HCT116 (cell line): ENCODE measurements around the gene USF1. TPM values are rescaled to one million over a fixed set of nuclear protein-coding genes. Genes with fewer than 3 reads are reported as not detected.

Experiments
- ATAC-seq: fragments of 200-7000 bp; cut with Tn5 transposase; 2 replicates; pipeline ENCODE4 v1.9.1; 2020; ENCODE audit warnings: mild to moderate bottlenecking, moderate library complexity
- BruUV-seq: library from RNA; stranded (reverse); fragments of 400-500 nt; replicated peaks from 2 replicates; lab custom pipeline; 2021; lab: Mats Ljungman, UMichigan
- CTCF ChIA-PET: fragments of 300-600 bp; sonication (Branson Sonifier 250); formaldehyde crosslinking; loops from one replicate; lab custom pipeline; 2021; ENCODE audit warnings: antibody characterized with exemption; lab: Charles Lee
- POLR2A ChIA-PET: fragments of 300-600, 350-600 bp; sonication (Branson Sonifier 250); formaldehyde crosslinking; loops from one replicate; lab custom pipeline; 2021; ENCODE audit warnings: antibody characterized with exemption; lab: Charles Lee
- RAD21 ChIA-PET, 2 experiments: fragments of 300-600 bp; sonication (Branson Sonifier 250); formaldehyde crosslinking; loops; one replicate each; lab custom pipeline; 2023; ENCODE audit warnings: low total read pairs in 2 of 2; ENCODE audit not compliant: uncharacterized antibody in 2 of 2, unreplicated experiment in 2 of 2, low non-redundant PET in 1 of 2; lab: Charles Lee
- DNase-seq: peaks from one replicate; pipeline ENCODE4 v3.0.0-alpha.2; 2010; ENCODE audit warnings: low read depth, low spot score
- H2AFZ ChIP-seq: fragments of 200-600 bp; shearing (Covaris generic), sonication (generic); 2 replicates; pipeline ENCODE4 v1.6.1; 2017; ENCODE audit warnings: low read depth, mixed run types, mixed read lengths, antibody characterized with exemption, low read length; ENCODE audit not compliant: poor library complexity, severe bottlenecking
- H3K27ac ChIP-seq: 2 replicates; pipeline ENCODE4 v1.5.1; 2012; ENCODE audit warnings: low read depth, low read length
- H3K27me3 ChIP-seq: fragments of 200-600 bp; sonication (generic); 2 replicates; pipeline ENCODE4 v1.6.1; 2016; ENCODE audit warnings: mixed run types, low read length, mixed read lengths; ENCODE audit not compliant: insufficient read depth
- H3K36me3 ChIP-seq, 2 experiments: fragments of 200-500 bp in 1 of 2; fragments of 200-600 bp in 1 of 2; sonication (Bioruptor generic) in 1 of 2; sonication (generic) in 1 of 2; 2 replicates each; pipeline versions ENCODE4 v1.5.1 to v1.6.1; 2014 to 2016; ENCODE audit warnings: low read length in 2 of 2, inconsistent platforms in 1 of 2, mixed read lengths in 1 of 2, mixed run types in 1 of 2; ENCODE audit not compliant: insufficient read depth in 2 of 2, control insufficient read depth in 1 of 2
- H3K4me1 ChIP-seq, 2 experiments: fragments of 200-600 bp in 1 of 2; sonication (generic) in 1 of 2; 2 replicates each; pipeline versions ENCODE4 v1.5.1 to v1.6.1; 2012 to 2017; ENCODE audit warnings: low read length in 2 of 2, inconsistent platforms in 1 of 2, mild to moderate bottlenecking in 1 of 2, mixed read lengths in 1 of 2, mixed run types in 1 of 2, moderate library complexity in 1 of 2; ENCODE audit not compliant: insufficient read depth in 2 of 2, control insufficient read depth in 1 of 2
- H3K4me2 ChIP-seq: fragments of 200-600 bp; sonication (generic); 2 replicates; pipeline ENCODE4 v1.6.1; 2017; ENCODE audit warnings: mixed run types, low read length, mixed read lengths
- H3K4me3 ChIP-seq, 2 experiments: fragments of 200-600 bp in 1 of 2; sonication (generic) in 1 of 2; replicated peaks in 1 of 2; 2 replicates each; pipeline ENCODE4 v1.5.1; 2011 to 2016; ENCODE audit warnings: low read length in 2 of 2, control low read depth in 1 of 2, low read depth in 1 of 2, mild to moderate bottlenecking in 1 of 2, mixed read lengths in 1 of 2, mixed run types in 1 of 2
- H3K79me2 ChIP-seq: fragments of 200-600 bp; sonication (generic); 2 replicates; pipeline ENCODE4 v1.6.1; 2017; ENCODE audit warnings: mild to moderate bottlenecking, mixed run types, low read length, moderate library complexity, mixed read lengths; ENCODE audit not compliant: insufficient read depth
- H3K9ac ChIP-seq: fragments of 200-600 bp; sonication (generic); 2 replicates; pipeline ENCODE4 v1.6.1; 2016; ENCODE audit warnings: low read length, mixed read lengths
- H3K9me2 ChIP-seq: fragments of 200-600 bp; sonication (generic), shearing (Covaris generic); 2 replicates; pipeline ENCODE4 v1.6.1; 2017; ENCODE audit warnings: mixed run types, mild to moderate bottlenecking, moderate library complexity; ENCODE audit not compliant: insufficient read depth
- H3K9me3 ChIP-seq, 2 experiments: fragments of 200-500 bp in 1 of 2; fragments of 200-600 bp in 1 of 2; sonication (Bioruptor generic) in 1 of 2; sonication (generic) in 1 of 2; 2 replicates each; pipeline ENCODE4 v1.6.1; 2014 to 2017; ENCODE audit warnings: low read length in 2 of 2, mixed read lengths in 2 of 2, inconsistent platforms in 1 of 2, low read depth in 1 of 2, mild to moderate bottlenecking in 1 of 2, mixed run types in 1 of 2, moderate library complexity in 1 of 2; ENCODE audit not compliant: control insufficient read depth in 1 of 2, insufficient read depth in 1 of 2
- H4K20me1 ChIP-seq: fragments of 200-600 bp; sonication (generic), shearing (Covaris generic); 2 replicates; pipeline ENCODE4 v1.6.1; 2017; ENCODE audit warnings: mixed run types, mild to moderate bottlenecking, moderate library complexity; ENCODE audit not compliant: insufficient read depth
- ATF3 ChIP-seq: IDR thresholded peaks from 2 replicates; pipeline ENCODE4 v1.6.1; 2012
- CBX3 ChIP-seq: IDR thresholded peaks from 2 replicates; pipeline ENCODE4 v1.6.1; 2012; ENCODE audit warnings: low read depth
- CEBPB ChIP-seq: IDR thresholded peaks from 2 replicates; pipeline ENCODE4 v1.6.1; 2012; ENCODE audit warnings: low read depth
- CTCF ChIP-seq, 3 experiments: fragments of 200-600 bp in 1 of 3; sonication (generic) in 1 of 3; IDR thresholded peaks in 2 of 3; conservative IDR thresholded peaks in 1 of 3; 2 replicates each; pipeline ENCODE4 v1.5.1; 2012 to 2017; ENCODE audit warnings: low read depth in 2 of 3, low read length in 2 of 3, antibody characterized with exemption in 1 of 3, borderline replicate concordance in 1 of 3, control low read depth in 1 of 3, mild to moderate bottlenecking in 1 of 3, mixed read lengths in 1 of 3, mixed run types in 1 of 3, moderate library complexity in 1 of 3; ENCODE audit not compliant: insufficient read depth in 1 of 3
- EGR1 ChIP-seq: IDR thresholded peaks from 2 replicates; pipeline ENCODE4 v1.6.1; 2012; ENCODE audit warnings: low read depth
- ELF1 ChIP-seq: IDR thresholded peaks from 2 replicates; pipeline ENCODE4 v1.6.1; 2012; ENCODE audit warnings: low read depth, borderline replicate concordance
- EZH2 ChIP-seq: fragments of 200-600 bp; sonication (generic); IDR thresholded peaks from 2 replicates; pipeline ENCODE4 v1.6.1; 2017; ENCODE audit warnings: antibody characterized with exemption, mixed run types
- EZH2phosphoT487 ChIP-seq: fragments of 200-600 bp; IDR thresholded peaks from 2 replicates; pipeline ENCODE4 v1.6.1; 2018; ENCODE audit warnings: antibody characterized with exemption, borderline replicate concordance
- FOSL1 ChIP-seq: IDR thresholded peaks from 2 replicates; pipeline ENCODE4 v1.6.1; 2012; ENCODE audit warnings: low read depth
- POLR2A ChIP-seq: IDR thresholded peaks from 2 replicates; pipeline ENCODE4 v1.7.0; 2011; ENCODE audit warnings: borderline replicate concordance; ENCODE audit not compliant: insufficient read depth, insufficient read length; ENCODE audit errors: extremely low read depth
- RAD21 ChIP-seq: IDR thresholded peaks from 2 replicates; pipeline ENCODE4 v1.6.1; 2012; ENCODE audit warnings: low read depth, mild to moderate bottlenecking
- REST ChIP-seq: IDR thresholded peaks from 2 replicates; pipeline ENCODE4 v1.6.1; 2012; ENCODE audit warnings: low read depth
- SP1 ChIP-seq: IDR thresholded peaks from 2 replicates; pipeline ENCODE4 v1.6.1; 2012; ENCODE audit warnings: low read depth
- ZFX ChIP-seq: fragments of 450-650 bp; IDR thresholded peaks from 2 replicates; pipeline ENCODE4 v1.6.1; 2017
- ZNF274 ChIP-seq: fragments of 200-500 bp; sonication (Bioruptor generic); IDR thresholded peaks from 2 replicates; pipeline ENCODE4 v1.6.1; 2014; ENCODE audit warnings: mild to moderate bottlenecking, low read depth, low read length, inconsistent platforms
- intact Hi-C: fragments of 100-400 bp; cut with micrococcal nuclease; formaldehyde crosslinking; loops from 2 replicates; pipeline ENCODE4 v1.10.0; 2022
- total RNA-seq: library from RNA; stranded (reverse); gene quantifications from one replicate; pipeline ENCODE4 v1.2.1, GENCODE V29; 2021; ENCODE audit not compliant: unreplicated experiment

Gene USF1
- total RNA-seq, 1 experiment from 2014 or later = 48.0 TPM

- H3K9ac ChIP-seq = no peak overlapping the region
- POLR2A ChIA-PET = no interaction called here
- no peaks in the 10 kb centered on the region for H3K79me2 ChIP-seq
- no peak for DNase-seq
- no peak overlapping the region for H2AFZ ChIP-seq
- intact Hi-C loops = no loop called here
- H3K4me3 ChIP-seq = no peak overlapping the region
- H3K4me1 ChIP-seq = peaks cover 35 to 85% of the 10 kb centered on the region in 2 experiments
- no peak for TF ChIP-seq POLR2A
- no peak for TF ChIP-seq ZNF274
- no peak for TF ChIP-seq EZH2
- no peak for TF ChIP-seq ATF3
- TF ChIP-seq ZFX = no peak
- TF ChIP-seq CBX3 = no peak
- TF ChIP-seq EZH2phosphoT487 = no peak
- TF ChIP-seq CEBPB = no peak
- TF ChIP-seq RAD21 = no peak
- no peak for TF ChIP-seq FOSL1
- TF ChIP-seq ELF1 = no peak
- TF ChIP-seq, all 23 proteins: peak for 0
- no TSS peak for BruUV-seq
- H3K9me2 ChIP-seq = no peaks in the 10 kb centered on the region
- peak overlapping the region; percentile 22 for H3K4me2 ChIP-seq
- ChIA-PET RAD21 (no interaction called here), CTCF (no interaction called here)
- no peak overlapping the region for H3K27ac ChIP-seq
- no peaks in the 10 kb centered on the region for H3K9me3 ChIP-seq
- H3K36me3 ChIP-seq = no peaks in the 10 kb centered on the region
- H3K27me3 ChIP-seq = no peaks in the 10 kb centered on the region
- H4K20me1 ChIP-seq = no peaks in the 10 kb centered on the region
- no peak for ATAC-seq
These were observed 40.7 kb upstream of the USF1 start for GRCh38 chr1:161086457-161086856.

- intact Hi-C loops = no loop called here
- RAD21 ChIA-PET = no interaction called here
- CTCF ChIA-PET = interaction anchor here (1.2 to 2.4 kb wide), 3 partner anchors 12 to 14 kb away, joined by 3 to 9 read pairs (median 5); partner anchors contain the start of gene KLHDC9
- ATAC-seq (no peak), DNase-seq (no peak)
- Histone ChIP-seq H4K20me1 (no peaks in the 10 kb centered on the region), H3K4me1 (peaks cover 38 to 93% of the 10 kb centered on the region in 2 experiments), H2AFZ (no peak overlapping the region), H3K4me2 (peak overlapping the region; percentile 73), H3K9me3 (no peaks in the 10 kb centered on the region), H3K4me3 (no peak overlapping the region), H3K79me2 (no peaks in the 10 kb centered on the region), H3K36me3 (no peaks in the 10 kb centered on the region), H3K9ac (no peak overlapping the region), H3K9me2 (no peaks in the 10 kb centered on the region), H3K27me3 (no peaks in the 10 kb centered on the region), H3K27ac (no peak overlapping the region)
- BruUV-seq = no TSS peak
- POLR2A ChIA-PET = interaction anchor here (0.9 to 1.4 kb wide), 2 partner anchors 33 to 46 kb away, joined by 3 to 4 read pairs; partner anchors contain the start of genes NIT1, PFDN2 and TSTD1
- TF ChIP-seq CEBPB = no peak
- no peak for TF ChIP-seq REST
- no peak for TF ChIP-seq EZH2
- TF ChIP-seq EZH2phosphoT487 = no peak
- TF ChIP-seq ZNF274 = no peak
- TF ChIP-seq SP1 = no peak
- no peak for TF ChIP-seq CTCF (IDR thresholded peaks at IDR 0.05 in 2 of 3, conservative IDR thresholded peaks at IDR 0.05 in 1 of 3; ENCODE audit: borderline replicate concordance in 1 of 3, insufficient read depth in 1 of 3, low read depth in 2 of 3, low read length in 2 of 3)
- no peak for TF ChIP-seq EGR1
- no peak for TF ChIP-seq POLR2A
These were observed 39.4 kb upstream of the USF1 start for GRCh38 chr1:161085165-161085564.
